ENCODE measurements around the gene GEN1.

The GEN1 gene

GRCh38 chr2:17754773-17755425 lies 961 bp downstream of the GEN1 start:
- peak overlapping the region; percentile 55 for H2AFZ ChIP-seq (ENCODE audit: low read length, unreplicated experiment)
- H3K27me3 ChIP-seq (ENCODE audit: insufficient read depth, low read length), result no peaks in the 10 kb centered on the region
- H3K4me3 ChIP-seq (ENCODE audit: low read depth, low read length), result peak overlapping the region; percentile 93
- no peaks in the 10 kb centered on the region for H3K36me3 ChIP-seq (ENCODE audit: insufficient read depth, low read length)
- H3K27ac ChIP-seq (ENCODE audit: low read depth, low read length), result peak overlapping the region; percentile 95
- H3K79me2 ChIP-seq (ENCODE audit: control insufficient read depth, insufficient read depth, low read length, unreplicated experiment), result peaks cover 92% of the 10 kb centered on the region
- peaks cover 44% of the 10 kb centered on the region for H3K4me1 ChIP-seq (ENCODE audit: control insufficient read depth, insufficient read depth, low read length, unreplicated experiment)

GRCh38 chr2:17756668-17757067 lies 2.7 kb downstream of the GEN1 start:
- Histone ChIP-seq H3K27ac (ENCODE audit: low read depth, low read length) (peak overlapping the region; percentile 15; the same call in 1 of the 2 replicates), H3K27me3 (ENCODE audit: insufficient read depth, low read length) (no peaks in the 10 kb centered on the region), H3K79me2 (ENCODE audit: control insufficient read depth, insufficient read depth, low read length, unreplicated experiment) (peaks cover 82% of the 10 kb centered on the region), H3K36me3 (ENCODE audit: insufficient read depth, low read length) (peaks cover 8% of the 10 kb centered on the region; the same call in 1 of the 2 replicates), H3K4me3 (ENCODE audit: low read depth, low read length) (peak overlapping the region; percentile 50; the same call in 1 of the 2 replicates), H3K4me1 (ENCODE audit: control insufficient read depth, insufficient read depth, low read length, unreplicated experiment) (peaks cover 44% of the 10 kb centered on the region), H2AFZ (ENCODE audit: low read length, unreplicated experiment) (no peak overlapping the region)

- Histone ChIP-seq H3K27ac (ENCODE audit: low read depth, low read length) (peak overlapping the region; percentile 15), H3K36me3 (ENCODE audit: insufficient read depth, low read length) (peaks cover 10% of the 10 kb centered on the region; the same call in 1 of the 2 replicates), H3K27me3 (ENCODE audit: insufficient read depth, low read length) (no peaks in the 10 kb centered on the region), H3K4me1 (ENCODE audit: control insufficient read depth, insufficient read depth, low read length, unreplicated experiment) (peaks cover 39% of the 10 kb centered on the region), H3K4me3 (ENCODE audit: low read depth, low read length) (peak overlapping the region; percentile 37), H2AFZ (ENCODE audit: low read length, unreplicated experiment) (peak overlapping the region; percentile 62), H3K79me2 (ENCODE audit: control insufficient read depth, insufficient read depth, low read length, unreplicated experiment) (peaks cover 75% of the 10 kb centered on the region)
Measured at GRCh38 chr2:17757321-17757720, 3.4 kb downstream of the GEN1 start.

- Histone ChIP-seq H3K4me1 (ENCODE audit: control insufficient read depth, insufficient read depth, low read length, unreplicated experiment) (peaks cover 38% of the 10 kb centered on the region), H3K27ac (ENCODE audit: low read depth, low read length) (peak overlapping the region; percentile 27), H2AFZ (ENCODE audit: low read length, unreplicated experiment) (no peak overlapping the region), H3K27me3 (ENCODE audit: insufficient read depth, low read length) (no peaks in the 10 kb centered on the region), H3K79me2 (ENCODE audit: control insufficient read depth, insufficient read depth, low read length, unreplicated experiment) (peaks cover 67% of the 10 kb centered on the region), H3K36me3 (ENCODE audit: insufficient read depth, low read length) (peaks cover 10% of the 10 kb centered on the region; the same call in 1 of the 2 replicates), H3K4me3 (ENCODE audit: low read depth, low read length) (peak overlapping the region; percentile 37)
Measured at GRCh38 chr2:17758118-17758517, 4.2 kb downstream of the GEN1 start.

GRCh38 chr2:17759805-17760204 lies 5.9 kb downstream of the GEN1 start:
- Histone ChIP-seq H3K27me3 (ENCODE audit: insufficient read depth, low read length) (no peaks in the 10 kb centered on the region), H3K36me3 (ENCODE audit: insufficient read depth, low read length) (peaks cover 10% of the 10 kb centered on the region; the same call in 1 of the 2 replicates), H2AFZ (ENCODE audit: low read length, unreplicated experiment) (no peak overlapping the region), H3K4me1 (ENCODE audit: control insufficient read depth, insufficient read depth, low read length, unreplicated experiment) (peaks cover 38% of the 10 kb centered on the region), H3K4me3 (ENCODE audit: low read depth, low read length) (no peak overlapping the region), H3K27ac (ENCODE audit: low read depth, low read length) (no peak overlapping the region), H3K79me2 (ENCODE audit: control insufficient read depth, insufficient read depth, low read length, unreplicated experiment) (peaks cover 56% of the 10 kb centered on the region)

GRCh38 chr2:17762451-17762850 lies 8.5 kb downstream of the GEN1 start:
- Histone ChIP-seq H3K79me2 (ENCODE audit: control insufficient read depth, insufficient read depth, low read length, unreplicated experiment) (peaks cover 31% of the 10 kb centered on the region), H3K4me1 (ENCODE audit: control insufficient read depth, insufficient read depth, low read length, unreplicated experiment) (peaks cover 18% of the 10 kb centered on the region), H3K27me3 (ENCODE audit: insufficient read depth, low read length) (no peaks in the 10 kb centered on the region), H3K4me3 (ENCODE audit: low read depth, low read length) (no peak overlapping the region), H3K36me3 (ENCODE audit: insufficient read depth, low read length) (peaks cover 17% of the 10 kb centered on the region), H2AFZ (ENCODE audit: low read length, unreplicated experiment) (no peak overlapping the region), H3K27ac (ENCODE audit: low read depth, low read length) (no peak overlapping the region)

- H3K36me3 ChIP-seq (ENCODE audit: insufficient read depth, low read length), result peaks cover 23% of the 10 kb centered on the region
- H3K27me3 ChIP-seq (ENCODE audit: insufficient read depth, low read length), result no peaks in the 10 kb centered on the region
- no peak overlapping the region for H3K27ac ChIP-seq (ENCODE audit: low read depth, low read length)
- H2AFZ ChIP-seq (ENCODE audit: low read length, unreplicated experiment), result no peak overlapping the region
- H3K4me3 ChIP-seq (ENCODE audit: low read depth, low read length), result no peak overlapping the region
- H3K4me1 ChIP-seq (ENCODE audit: control insufficient read depth, insufficient read depth, low read length, unreplicated experiment), result peaks cover 7% of the 10 kb centered on the region
- H3K79me2 ChIP-seq (ENCODE audit: control insufficient read depth, insufficient read depth, low read length, unreplicated experiment), result peaks cover 17% of the 10 kb centered on the region
Measured at GRCh38 chr2:17763641-17764333, 9.8 kb downstream of the GEN1 start.

GRCh38 chr2:17765398-17765797 lies 11.5 kb downstream of the GEN1 start:
- Histone ChIP-seq H3K36me3 (ENCODE audit: insufficient read depth, low read length) (peaks cover 19% of the 10 kb centered on the region), H2AFZ (ENCODE audit: low read length, unreplicated experiment) (no peak overlapping the region), H3K4me1 (ENCODE audit: control insufficient read depth, insufficient read depth, low read length, unreplicated experiment) (no peaks in the 10 kb centered on the region), H3K27me3 (ENCODE audit: insufficient read depth, low read length) (no peaks in the 10 kb centered on the region), H3K4me3 (ENCODE audit: low read depth, low read length) (no peak overlapping the region), H3K27ac (ENCODE audit: low read depth, low read length) (no peak overlapping the region), H3K79me2 (ENCODE audit: control insufficient read depth, insufficient read depth, low read length, unreplicated experiment) (peaks cover 1% of the 10 kb centered on the region)

GRCh38 chr2:17768894-17769293 lies 15.0 kb downstream of the GEN1 start:
- Histone ChIP-seq H3K4me3 (ENCODE audit: low read depth, low read length) (no peak overlapping the region), H3K79me2 (ENCODE audit: control insufficient read depth, insufficient read depth, low read length, unreplicated experiment) (no peaks in the 10 kb centered on the region), H3K27ac (ENCODE audit: low read depth, low read length) (no peak overlapping the region), H3K36me3 (ENCODE audit: insufficient read depth, low read length) (peaks cover 33% of the 10 kb centered on the region), H3K4me1 (ENCODE audit: control insufficient read depth, insufficient read depth, low read length, unreplicated experiment) (no peaks in the 10 kb centered on the region), H2AFZ (ENCODE audit: low read length, unreplicated experiment) (no peak overlapping the region), H3K27me3 (ENCODE audit: insufficient read depth, low read length) (no peaks in the 10 kb centered on the region)

GRCh38 chr2:17771956-17772355 lies 18.0 kb downstream of the GEN1 start:
- Histone ChIP-seq H2AFZ (ENCODE audit: low read length, unreplicated experiment) (no peak overlapping the region), H3K27me3 (ENCODE audit: insufficient read depth, low read length) (no peaks in the 10 kb centered on the region), H3K27ac (ENCODE audit: low read depth, low read length) (no peak overlapping the region), H3K4me1 (ENCODE audit: control insufficient read depth, insufficient read depth, low read length, unreplicated experiment) (no peaks in the 10 kb centered on the region), H3K4me3 (ENCODE audit: low read depth, low read length) (no peak overlapping the region), H3K36me3 (ENCODE audit: insufficient read depth, low read length) (peaks cover 29% of the 10 kb centered on the region), H3K79me2 (ENCODE audit: control insufficient read depth, insufficient read depth, low read length, unreplicated experiment) (no peaks in the 10 kb centered on the region)

GRCh38 chr2:17772532-17772931 lies 18.6 kb downstream of the GEN1 start:
- H3K79me2 ChIP-seq (ENCODE audit: control insufficient read depth, insufficient read depth, low read length, unreplicated experiment), result no peaks in the 10 kb centered on the region
- no peak overlapping the region for H2AFZ ChIP-seq (ENCODE audit: low read length, unreplicated experiment)
- no peaks in the 10 kb centered on the region for H3K4me1 ChIP-seq (ENCODE audit: control insufficient read depth, insufficient read depth, low read length, unreplicated experiment)
- H3K36me3 ChIP-seq (ENCODE audit: insufficient read depth, low read length), result peaks cover 29% of the 10 kb centered on the region
- H3K27me3 ChIP-seq (ENCODE audit: insufficient read depth, low read length), result no peaks in the 10 kb centered on the region
- no peak overlapping the region for H3K27ac ChIP-seq (ENCODE audit: low read depth, low read length)
- no peak overlapping the region for H3K4me3 ChIP-seq (ENCODE audit: low read depth, low read length)

All from ACC112 (cell line).